ENCODE data around the gene RASSF6. TPM values are rescaled to one million over a fixed set of nuclear protein-coding genes. Genes with fewer than 3 reads are reported as not detected.

Gene RASSF6
- total RNA-seq, 6 experiments from 2014 or later, result not detected

GRCh38 chr4:73525611-73526010 lies 94.6 kb downstream of the RASSF6 start:
- no peak for TF ChIP-seq CTCF (IDR thresholded peaks at IDR 0.05)
- Mint-ChIP-seq H3K27ac (no peak overlapping the region), H3K4me3 (no peak overlapping the region), H3K4me1 (ENCODE audit: low read depth) (no peaks in the 10 kb centered on the region), H3K9me3 (no peaks in the 10 kb centered on the region), H3K27me3 (ENCODE audit: insufficient read depth) (peaks cover 15% of the 10 kb centered on the region), H3K36me3 (ENCODE audit: low read depth) (no peaks in the 10 kb centered on the region)
- no peak for DNase-seq

- Mint-ChIP-seq H3K36me3 (ENCODE audit: low read depth) (no peaks in the 10 kb centered on the region), H3K27me3 (ENCODE audit: insufficient read depth) (peaks cover 19% of the 10 kb centered on the region), H3K4me1 (ENCODE audit: low read depth) (no peaks in the 10 kb centered on the region), H3K9me3 (no peaks in the 10 kb centered on the region), H3K4me3 (no peak overlapping the region), H3K27ac (no peak overlapping the region)
- no peak for TF ChIP-seq CTCF (IDR thresholded peaks at IDR 0.05)
- no peak for DNase-seq
Observed at GRCh38 chr4:73523126-73523525, 97.1 kb downstream of the RASSF6 start.

Other genes with a start within 250 kb of the RASSF6 start
- gene ALB, start 216.1 kb downstream of the RASSF6 start, total RNA-seq (2021; fragmentation: NEBNext Ultra II Directional; extraction: Animal tissue kit (Norgen Biotek cat#: 25700)), result not detected
- gene AFP, start 184.2 kb downstream of the RASSF6 start, total RNA-seq (2021; fragmentation: NEBNext Ultra II Directional; extraction: Animal tissue kit (Norgen Biotek cat#: 25700)), result 1 to 10 TPM; 1.6 to 2.9 (median 2.5) TPM
- not detected for gene AFM, start 138.7 kb downstream of the RASSF6 start, total RNA-seq (2021; fragmentation: NEBNext Ultra II Directional; extraction: Animal tissue kit (Norgen Biotek cat#: 25700))
- gene CXCL8, start 120.1 kb upstream of the RASSF6 start, total RNA-seq (2021; fragmentation: NEBNext Ultra II Directional; extraction: Animal tissue kit (Norgen Biotek cat#: 25700)), result 1 to 10 TPM in 4 of 6 experiments, under 1 TPM in 2; 0.47 to 3.2 (median 2.1) TPM
- under 1 TPM in 2 of 6 experiments, not detected in 4; 0.12 to 0.24 TPM for gene CXCL6, start 216.2 kb upstream of the RASSF6 start, total RNA-seq (2021; fragmentation: NEBNext Ultra II Directional; extraction: Animal tissue kit (Norgen Biotek cat#: 25700))
- gene PF4V1, start 232.9 kb upstream of the RASSF6 start, total RNA-seq (2021; fragmentation: NEBNext Ultra II Directional; extraction: Animal tissue kit (Norgen Biotek cat#: 25700)), result not detected
- 1 to 10 TPM in 5 of 6 experiments, under 1 TPM in 1; 0.71 to 5.0 (median 4.3) TPM for gene CXCL1, start 249.0 kb upstream of the RASSF6 start, total RNA-seq (2021; fragmentation: NEBNext Ultra II Directional; extraction: Animal tissue kit (Norgen Biotek cat#: 25700))